ENCODE measurements around the gene WWOX. TPM values are rescaled to one million over a fixed set of nuclear protein-coding genes. Genes with fewer than 3 reads are reported as not detected.

Gene WWOX
- total and polyA plus RNA-seq, 2 experiments from 2014 or later = 17.0 to 39.8 TPM

DNA sequence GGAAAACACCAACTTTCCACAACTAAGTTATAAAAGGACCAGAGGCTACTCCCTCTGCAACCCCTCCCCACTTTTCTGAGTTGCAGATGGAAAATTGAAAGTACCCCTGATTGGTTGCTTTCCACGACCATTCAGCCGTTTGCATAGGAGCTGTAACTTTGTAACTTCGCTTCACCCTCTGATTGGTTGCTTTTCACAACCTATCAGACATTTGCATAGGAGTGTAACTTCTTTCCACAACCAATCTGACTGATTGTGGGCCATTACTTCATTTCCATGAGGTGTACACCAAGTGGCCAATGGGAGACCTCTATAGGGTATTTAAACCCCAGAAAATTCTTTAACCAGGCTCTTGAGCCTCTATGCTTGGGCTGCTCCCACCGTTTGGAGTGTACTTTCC is 644.1 kb downstream of the WWOX start:
- Histone ChIP-seq H3K4me3 (no peak overlapping the region), H3K27me3 (no peaks in the 10 kb centered on the region), H3K27ac (no peak overlapping the region), H3K4me2 (no peak overlapping the region), H2AFZ (no peak overlapping the region), H3K79me2 (no peaks in the 10 kb centered on the region), H4K20me1 (ENCODE audit: insufficient read depth, poor library complexity, severe bottlenecking) (no peaks in the 10 kb centered on the region), H3K9me2 (replicated peaks; ENCODE audit: insufficient read depth) (no peaks in the 10 kb centered on the region), H3K9me3 (ENCODE audit: low read depth) (no peaks in the 10 kb centered on the region), H3K4me1 (ENCODE audit: insufficient read depth) (peaks cover 4% of the 10 kb centered on the region), H3K36me3 (replicated peaks; ENCODE audit: insufficient read depth, low read depth) (no peaks in the 10 kb centered on the region)
- TF ChIP-seq, protein P1, sequence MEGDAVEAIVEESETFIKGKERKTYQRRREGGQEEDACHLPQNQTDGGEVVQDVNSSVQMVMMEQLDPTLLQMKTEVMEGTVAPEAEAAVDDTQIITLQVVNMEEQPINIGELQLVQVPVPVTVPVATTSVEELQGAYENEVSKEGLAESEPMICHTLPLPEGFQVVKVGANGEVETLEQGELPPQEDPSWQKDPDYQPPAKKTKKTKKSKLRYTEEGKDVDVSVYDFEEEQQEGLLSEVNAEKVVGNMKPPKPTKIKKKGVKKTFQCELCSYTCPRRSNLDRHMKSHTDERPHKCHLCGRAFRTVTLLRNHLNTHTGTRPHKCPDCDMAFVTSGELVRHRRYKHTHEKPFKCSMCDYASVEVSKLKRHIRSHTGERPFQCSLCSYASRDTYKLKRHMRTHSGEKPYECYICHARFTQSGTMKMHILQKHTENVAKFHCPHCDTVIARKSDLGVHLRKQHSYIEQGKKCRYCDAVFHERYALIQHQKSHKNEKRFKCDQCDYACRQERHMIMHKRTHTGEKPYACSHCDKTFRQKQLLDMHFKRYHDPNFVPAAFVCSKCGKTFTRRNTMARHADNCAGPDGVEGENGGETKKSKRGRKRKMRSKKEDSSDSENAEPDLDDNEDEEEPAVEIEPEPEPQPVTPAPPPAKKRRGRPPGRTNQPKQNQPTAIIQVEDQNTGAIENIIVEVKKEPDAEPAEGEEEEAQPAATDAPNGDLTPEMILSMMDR (IDR thresholded peaks at IDR 0.05; ENCODE audit: poor library complexity) = no peak
- no peak for TF ChIP-seq EZH2 (IDR thresholded peaks at IDR 0.05; ENCODE audit: borderline replicate concordance)
- no peak for TF ChIP-seq EZH2phosphoT487 (IDR thresholded peaks at IDR 0.05; ENCODE audit: low read depth, severe bottlenecking, unreplicated experiment)
- 88% methylated on average over 4 of the region's 4 CpGs for WGBS (ENCODE audit: low lambda C conversion rate, missing lambda C conversion rate)
- no peak for DNase-seq (ENCODE audit: low spot score)

DNA sequence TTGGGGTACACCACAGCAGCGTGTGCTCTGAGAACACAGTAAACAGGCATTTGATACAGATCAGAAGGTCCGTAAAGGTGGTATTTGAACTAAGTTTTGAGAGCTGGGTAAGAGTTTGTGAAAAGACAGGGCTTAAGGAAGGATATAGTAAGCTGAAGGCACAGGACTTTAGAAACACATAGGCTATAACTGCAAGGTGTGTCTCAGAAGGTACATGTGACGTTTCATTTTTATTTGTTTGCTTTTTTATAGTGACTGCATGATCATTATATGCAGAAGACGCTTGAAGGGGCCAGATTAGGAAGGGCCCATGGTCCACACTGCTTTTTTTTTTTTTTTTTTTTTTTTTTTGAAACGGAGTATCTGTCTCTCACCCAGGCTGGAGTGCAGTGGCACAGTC is 644.6 kb downstream of the WWOX start:
- H3K36me3 ChIP-seq (replicated peaks; ENCODE audit: insufficient read depth, low read depth) = no peaks in the 10 kb centered on the region
- H3K4me1 ChIP-seq (ENCODE audit: insufficient read depth) = peaks cover 8% of the 10 kb centered on the region
- no peak overlapping the region for H3K4me3 ChIP-seq
- no peaks in the 10 kb centered on the region for H4K20me1 ChIP-seq (ENCODE audit: insufficient read depth, poor library complexity, severe bottlenecking)
- TF ChIP-seq EZH2 (IDR thresholded peaks at IDR 0.05; ENCODE audit: borderline replicate concordance) (no peak), EZH2phosphoT487 (IDR thresholded peaks at IDR 0.05; ENCODE audit: low read depth, severe bottlenecking, unreplicated experiment) (no peak)
- TF ChIP-seq, protein P1 (IDR thresholded peaks at IDR 0.05; ENCODE audit: poor library complexity) = no peak
- H3K9me3 ChIP-seq (ENCODE audit: low read depth) = no peaks in the 10 kb centered on the region
- H3K79me2 ChIP-seq = no peaks in the 10 kb centered on the region
- H3K27ac ChIP-seq = no peak overlapping the region
- WGBS (ENCODE audit: low lambda C conversion rate, missing lambda C conversion rate) = 90% methylated on average over 5 of the region's 5 CpGs
- H3K4me2 ChIP-seq = no peak overlapping the region
- H3K27me3 ChIP-seq = no peaks in the 10 kb centered on the region
- DNase-seq (ENCODE audit: low spot score) = no peak
- H3K9me2 ChIP-seq (replicated peaks; ENCODE audit: insufficient read depth) = no peaks in the 10 kb centered on the region
- no peak overlapping the region for H2AFZ ChIP-seq

DNA sequence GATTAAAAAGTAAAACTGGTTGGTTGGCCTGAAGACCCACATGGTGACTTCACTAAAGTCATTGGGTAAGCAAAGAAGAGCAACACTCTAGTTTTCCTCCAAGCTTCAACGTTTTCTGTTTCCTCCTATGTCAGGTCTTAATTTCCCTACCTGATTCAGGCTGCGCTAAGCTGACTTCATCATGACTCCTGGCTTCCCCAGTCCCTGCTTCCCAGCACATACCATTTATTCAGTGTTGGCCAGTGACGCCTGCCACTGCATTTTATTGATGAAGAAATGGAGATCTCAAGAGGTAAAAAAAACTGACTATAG is 645.3 kb downstream of the WWOX start:
- DNase-seq (ENCODE audit: low spot score) = no peak
- H4K20me1 ChIP-seq (ENCODE audit: insufficient read depth, poor library complexity, severe bottlenecking) = no peaks in the 10 kb centered on the region
- H3K4me2 ChIP-seq = peak overlapping the region; percentile 35
- H3K4me1 ChIP-seq (ENCODE audit: insufficient read depth) = peaks cover 8% of the 10 kb centered on the region
- H3K36me3 ChIP-seq (replicated peaks; ENCODE audit: insufficient read depth, low read depth) = no peaks in the 10 kb centered on the region
- no peaks in the 10 kb centered on the region for H3K79me2 ChIP-seq
- H2AFZ ChIP-seq = no peak overlapping the region
- TF ChIP-seq, protein P1 (IDR thresholded peaks at IDR 0.05; ENCODE audit: poor library complexity) = no peak
- TF ChIP-seq EZH2 (IDR thresholded peaks at IDR 0.05; ENCODE audit: borderline replicate concordance) (no peak), EZH2phosphoT487 (IDR thresholded peaks at IDR 0.05; ENCODE audit: low read depth, severe bottlenecking, unreplicated experiment) (no peak)
- H3K27me3 ChIP-seq = no peaks in the 10 kb centered on the region
- 84% methylated on average over 3 of the region's 3 CpGs for WGBS (ENCODE audit: low lambda C conversion rate, missing lambda C conversion rate)
- peak overlapping the region; percentile 55 for H3K27ac ChIP-seq
- H3K4me3 ChIP-seq = no peak overlapping the region
- H3K9me2 ChIP-seq (replicated peaks; ENCODE audit: insufficient read depth) = no peaks in the 10 kb centered on the region
- no peaks in the 10 kb centered on the region for H3K9me3 ChIP-seq (ENCODE audit: low read depth)

Measured in hepatocyte (in vitro differentiated cells).